BLaER1 (cell line): ENCODE data around the gene PPP1R10.
A peak's percentile ranks its signal among the peaks of the same experiment; 100 is the strongest.
"Not testable (repeated sequence)": the region's sequence is repeated elsewhere in the genome, so short reads cannot be mapped to it uniquely, and the experiment has no call there.

Experiments
- H3K27ac ChIP-seq: shearing (Covaris generic); formaldehyde crosslinking; 2 replicates; pipeline ENCODE4 v1.8.1; 2022
- H3K27me3 ChIP-seq: shearing (Covaris generic); formaldehyde crosslinking; 2 replicates; pipeline ENCODE4 v1.8.1; 2022
- H3K36me3 ChIP-seq: shearing (Covaris generic); formaldehyde crosslinking; 2 replicates; pipeline ENCODE4 v1.8.1; 2022
- H3K4me1 ChIP-seq: shearing (Covaris generic); formaldehyde crosslinking; 2 replicates; pipeline ENCODE4 v1.8.1; 2022
- H3K4me2 ChIP-seq: shearing (Covaris generic); formaldehyde crosslinking; 2 replicates; pipeline ENCODE4 v1.8.1; 2022
- H3K4me3 ChIP-seq: shearing (Covaris generic); formaldehyde crosslinking; 2 replicates; pipeline ENCODE4 v1.8.1; 2022
- H3K9ac ChIP-seq: shearing (Covaris generic); formaldehyde crosslinking; 2 replicates; pipeline ENCODE4 v1.8.1; 2022
- H3K9me3 ChIP-seq: shearing (Covaris generic); formaldehyde crosslinking; 2 replicates; pipeline ENCODE4 v1.8.1; 2022
- H4K20me1 ChIP-seq: shearing (Covaris generic); formaldehyde crosslinking; 2 replicates; pipeline ENCODE4 v1.8.1; 2022
- Cebpa-rat ChIP-seq: shearing (Covaris generic); IDR thresholded peaks from 2 replicates; pipeline ENCODE4 v1.8.1; 2022

Gene PPP1R10

GRCh38 chr6:30616811-30617564 lies at the start of gene PPP1R10:
Gene PPP1R10, minus strand, starts transcription at chr6:30617243. Its CDS starts 7,299 bp downstream, at chr6:30609944.
- no peak for TF ChIP-seq Cebpa-rat
- Histone ChIP-seq H3K4me3 (peak within 1 kb of the TSS; percentile 82), H3K27me3 (no peaks in the 10 kb centered on the region), H3K4me1 (peaks cover 41% of the 10 kb centered on the region), H4K20me1 (peaks cover 27% of the 10 kb centered on the region), H3K9me3 (no peaks in the 10 kb centered on the region), H3K36me3 (peaks cover 54% of the 10 kb centered on the region), H3K27ac (peak within 1 kb of the TSS; percentile 98), H3K4me2 (peak within 1 kb of the TSS; percentile 93), H3K9ac (peak within 1 kb of the TSS; percentile 99)

DNA sequence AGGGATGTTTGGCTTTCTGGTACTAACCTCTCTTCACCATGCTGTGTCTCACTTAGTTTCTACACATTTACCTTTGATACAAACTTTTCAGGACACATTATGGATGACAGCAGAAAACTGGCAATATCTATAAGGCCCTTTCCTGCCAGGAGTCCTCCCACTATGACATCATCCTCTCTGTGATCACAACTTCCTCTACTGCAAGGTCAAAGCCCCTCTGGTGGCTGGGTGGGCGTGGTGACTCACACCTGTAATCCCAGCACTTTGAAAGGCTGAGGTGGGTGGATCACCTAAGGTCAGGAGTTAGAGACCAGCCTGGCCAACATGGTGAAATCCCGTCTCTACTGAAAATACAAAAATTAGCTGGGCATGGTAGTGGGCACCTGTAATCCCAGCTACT lies 49.3 kb upstream of the PPP1R10 start:
- not testable (repeated sequence) for H4K20me1 ChIP-seq, H3K27ac ChIP-seq, H3K9ac ChIP-seq, H3K27me3 ChIP-seq, H3K9me3 ChIP-seq, H3K4me2 ChIP-seq, H3K4me3 ChIP-seq
- Histone ChIP-seq H3K36me3 (peaks cover 95% of the 10 kb centered on the region), H3K4me1 (peaks cover 25% of the 10 kb centered on the region)

GRCh38 chr6:30664994-30665767 lies 48.1 kb upstream of the PPP1R10 start:
- Histone ChIP-seq H3K9ac (no peak overlapping the region), H3K4me3 (no peak overlapping the region), H3K4me2 (no peak overlapping the region), H3K27me3 (no peaks in the 10 kb centered on the region), H4K20me1 (no peaks in the 10 kb centered on the region), H3K27ac (no peak overlapping the region), H3K36me3 (peaks cover 97% of the 10 kb centered on the region), H3K9me3 (no peaks in the 10 kb centered on the region), H3K4me1 (peaks cover 18% of the 10 kb centered on the region)
- TF ChIP-seq Cebpa-rat: no peak

DNA sequence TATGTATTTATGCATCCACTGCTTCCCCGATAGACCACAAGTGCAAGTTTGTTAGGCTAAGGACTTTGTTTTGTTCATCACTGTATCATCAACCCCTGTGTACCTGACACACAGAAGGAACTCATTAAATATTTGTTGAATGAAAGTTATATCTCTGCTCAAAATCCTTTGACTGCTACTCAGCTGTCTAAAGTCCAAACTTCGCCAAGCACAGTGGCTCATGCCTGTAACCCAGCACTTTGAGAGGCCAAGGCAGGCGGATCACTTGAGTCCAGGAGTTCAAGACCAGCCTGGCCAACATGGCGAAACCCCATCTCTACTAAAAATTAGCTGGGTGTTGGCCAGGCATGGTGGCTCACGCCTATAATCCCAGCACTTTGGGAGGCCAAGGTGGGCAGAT lies 40.9 kb upstream of the PPP1R10 start:
- H3K4me1 ChIP-seq, H3K4me3 ChIP-seq, H3K27me3 ChIP-seq, H4K20me1 ChIP-seq, H3K27ac ChIP-seq, H3K4me2 ChIP-seq, H3K9ac ChIP-seq, H3K9me3 ChIP-seq: not testable (repeated sequence)
- peaks cover 100% of the 10 kb centered on the region for H3K36me3 ChIP-seq

GRCh38 chr6:30657454-30657853 lies 40.4 kb upstream of the PPP1R10 start:
- no peaks in the 10 kb centered on the region for H3K27me3 ChIP-seq
- peaks cover 4% of the 10 kb centered on the region; the same call in 1 of the 2 replicates for H4K20me1 ChIP-seq
- no peaks in the 10 kb centered on the region for H3K4me1 ChIP-seq
- H3K27ac ChIP-seq: no peak overlapping the region
- peaks cover 100% of the 10 kb centered on the region for H3K36me3 ChIP-seq
- no peak overlapping the region for H3K4me3 ChIP-seq
- TF ChIP-seq Cebpa-rat: no peak
- H3K9me3 ChIP-seq: no peaks in the 10 kb centered on the region
- H3K4me2 ChIP-seq: no peak overlapping the region
- no peak overlapping the region; the same call in 1 of the 2 replicates for H3K9ac ChIP-seq

DNA sequence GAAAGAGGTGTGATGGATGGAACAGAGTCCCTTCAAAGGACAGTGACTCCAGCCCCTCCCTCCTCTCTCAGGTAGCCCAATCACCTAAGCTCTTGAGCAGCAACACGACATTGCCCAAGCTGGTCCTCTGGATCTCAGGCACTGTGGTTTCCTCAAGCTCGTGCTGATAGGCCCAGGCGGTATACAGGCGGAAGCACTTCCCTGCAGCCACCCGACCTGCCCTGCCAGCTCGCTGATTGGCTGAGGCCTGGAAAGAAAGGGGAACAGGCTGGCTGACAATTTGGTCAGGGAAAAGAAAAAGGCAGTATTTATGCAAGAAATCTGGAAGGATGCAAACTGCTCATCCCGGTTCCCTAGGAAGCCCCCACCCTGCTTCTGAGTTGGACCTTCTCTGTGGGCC lies 39.5 kb upstream of the PPP1R10 start:
- peaks cover 100% of the 10 kb centered on the region for H3K36me3 ChIP-seq
- H3K27ac ChIP-seq: no peak overlapping the region

DNA sequence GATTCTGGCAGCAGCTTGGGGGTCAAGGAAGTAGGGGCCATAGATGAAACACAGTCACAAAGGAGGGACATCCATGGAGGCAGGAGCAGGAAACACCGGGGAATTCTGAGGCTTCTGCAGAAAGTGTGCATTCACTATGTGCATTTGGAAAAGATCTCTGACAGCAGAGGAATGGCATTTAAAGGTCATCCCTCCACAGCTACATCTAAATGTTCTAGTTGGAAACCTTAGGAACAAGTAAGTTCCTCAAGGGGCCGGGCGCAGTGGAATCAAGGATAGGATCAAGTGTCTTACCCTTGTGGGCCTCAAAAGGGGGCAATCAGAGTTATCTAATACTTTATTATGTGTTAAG lies 38.7 kb upstream of the PPP1R10 start:
- Histone ChIP-seq H4K20me1 (peaks cover 5% of the 10 kb centered on the region; the same call in 1 of the 2 replicates), H3K4me2 (no peak overlapping the region), H3K9ac (no peak overlapping the region), H3K4me3 (no peak overlapping the region), H3K4me1 (no peaks in the 10 kb centered on the region), H3K36me3 (peaks cover 100% of the 10 kb centered on the region), H3K9me3 (no peaks in the 10 kb centered on the region), H3K27me3 (no peaks in the 10 kb centered on the region), H3K27ac (no peak overlapping the region)
- TF ChIP-seq Cebpa-rat: no peak

More for the DNA sequence above, 39.5 kb upstream of the PPP1R10 start:
- no peak for TF ChIP-seq Cebpa-rat
- no peaks in the 10 kb centered on the region for H3K27me3 ChIP-seq
- no peaks in the 10 kb centered on the region for H3K4me1 ChIP-seq
- H3K4me3 ChIP-seq: no peak overlapping the region
- H3K4me2 ChIP-seq: no peak overlapping the region
- no peak overlapping the region for H3K9ac ChIP-seq
- H4K20me1 ChIP-seq: peaks cover 5% of the 10 kb centered on the region; the same call in 1 of the 2 replicates
- no peaks in the 10 kb centered on the region for H3K9me3 ChIP-seq

DNA sequence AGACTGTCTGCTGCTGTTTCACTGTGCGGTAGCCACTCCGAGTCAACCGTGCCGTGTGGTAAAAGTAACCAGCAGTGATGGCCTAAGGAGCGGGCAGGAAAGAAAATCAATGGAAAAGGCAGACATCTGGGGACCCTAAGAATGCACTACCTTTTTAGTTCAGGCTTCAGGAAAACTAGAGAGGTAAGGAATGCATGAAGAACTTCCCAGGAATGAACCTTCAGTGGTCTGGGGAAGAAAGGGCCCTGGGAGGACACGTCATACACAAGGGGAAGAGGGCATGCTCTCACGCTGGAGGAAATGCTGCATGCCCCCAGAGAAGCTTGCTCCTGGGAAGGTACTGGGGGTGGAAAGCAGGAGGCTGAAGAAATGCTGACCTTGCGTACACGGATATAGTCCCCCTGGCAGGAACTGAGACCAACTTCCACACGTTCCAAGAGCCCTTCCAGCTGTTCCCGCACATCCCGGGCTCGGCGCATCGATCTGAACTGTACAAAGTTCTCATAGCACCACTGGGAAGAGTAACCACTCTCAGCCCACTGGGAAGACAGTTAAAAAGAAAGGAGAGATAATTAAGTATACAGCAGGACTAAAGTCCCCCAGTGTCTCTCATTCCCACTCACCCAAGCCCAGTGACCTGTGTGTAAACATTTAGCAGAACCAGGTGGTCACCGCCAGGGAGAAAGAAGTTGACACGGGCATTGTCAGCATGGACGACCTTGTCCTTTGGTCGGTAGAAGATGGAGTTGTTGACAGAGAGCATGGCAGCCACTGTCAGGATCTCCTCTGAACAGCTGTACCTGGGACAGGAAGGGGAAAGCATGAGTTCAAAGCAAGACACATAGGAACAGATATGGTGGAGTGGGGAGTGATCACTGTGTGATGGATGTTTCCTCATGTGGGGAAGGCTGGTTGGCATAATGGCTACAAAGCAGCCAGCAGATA lies 38.0 kb upstream of the PPP1R10 start:
- peaks cover 99% of the 10 kb centered on the region for H3K36me3 ChIP-seq
- no peak overlapping the region for H3K4me2 ChIP-seq
- H3K4me1 ChIP-seq: no peaks in the 10 kb centered on the region
- H3K9me3 ChIP-seq: no peaks in the 10 kb centered on the region
- no peak for TF ChIP-seq Cebpa-rat
- H3K4me3 ChIP-seq: no peak overlapping the region
- H3K9ac ChIP-seq: no peak overlapping the region
- peaks cover 5% of the 10 kb centered on the region; the same call in 1 of the 2 replicates for H4K20me1 ChIP-seq
- H3K27ac ChIP-seq: no peak overlapping the region
- H3K27me3 ChIP-seq: no peaks in the 10 kb centered on the region

GRCh38 chr6:30651143-30651542 lies 34.1 kb upstream of the PPP1R10 start:
- H3K4me2 ChIP-seq: no peak overlapping the region
- H3K9me3 ChIP-seq: no peaks in the 10 kb centered on the region
- peaks cover 10% of the 10 kb centered on the region for H4K20me1 ChIP-seq
- peaks cover 12% of the 10 kb centered on the region for H3K4me1 ChIP-seq
- H3K27ac ChIP-seq: no peak overlapping the region
- no peak for TF ChIP-seq Cebpa-rat
- H3K27me3 ChIP-seq: no peaks in the 10 kb centered on the region
- H3K4me3 ChIP-seq: no peak overlapping the region
- H3K36me3 ChIP-seq: peaks cover 72% of the 10 kb centered on the region
- H3K9ac ChIP-seq: no peak overlapping the region; the same call in 1 of the 2 replicates
